H9 (cell line): ENCODE data around the gene PYGB. TPM values are rescaled to one million over a fixed set of nuclear protein-coding genes. Genes with fewer than 3 reads are reported as not detected.

Source experiments
- DNase-seq: peaks from one replicate; pipeline ENCODE4 v3.0.0-alpha.2; 2017
- H2AFZ ChIP-seq: one replicate; pipeline ENCODE4 v1.6.1; 2013; ENCODE audit warnings: mild to moderate bottlenecking, low read length, control low read depth, moderate library complexity
- H2AK5ac ChIP-seq: 2 replicates; pipeline ENCODE4 v1.6.1; 2013; ENCODE audit warnings: low read length, control low read depth, mixed read lengths; ENCODE audit not compliant: insufficient read length
- H2BK120ac ChIP-seq: one replicate; pipeline ENCODE4 v1.6.1; 2013; ENCODE audit warnings: low read depth, mild to moderate bottlenecking, low read length, control low read depth, inconsistent platforms; ENCODE audit not compliant: poor library complexity, severe bottlenecking
- H2BK12ac ChIP-seq: 2 replicates; pipeline ENCODE4 v1.6.1; 2013; ENCODE audit warnings: low read length, control low read depth, mixed read lengths, low read depth; ENCODE audit not compliant: insufficient read length
- H2BK15ac ChIP-seq: 2 replicates; pipeline ENCODE4 v1.6.1; 2013; ENCODE audit warnings: low read depth, low read length, control low read depth
- H2BK20ac ChIP-seq: one replicate; pipeline ENCODE4 v1.6.1; 2013; ENCODE audit warnings: low read depth, mild to moderate bottlenecking, low read length, control low read depth, inconsistent platforms; ENCODE audit not compliant: poor library complexity, severe bottlenecking
- H2BK5ac ChIP-seq: 2 replicates; pipeline ENCODE4 v1.6.1; 2013; ENCODE audit warnings: low read length, control low read depth, mixed read lengths; ENCODE audit not compliant: insufficient read length
- H3K14ac ChIP-seq: 2 replicates; pipeline ENCODE4 v1.6.1; 2013; ENCODE audit warnings: low read length, control low read depth; ENCODE audit not compliant: insufficient read depth
- H3K18ac ChIP-seq: 2 replicates; pipeline ENCODE4 v1.6.1; 2013; ENCODE audit warnings: low read depth, mild to moderate bottlenecking, mixed read lengths, low read length, control low read depth; ENCODE audit not compliant: insufficient read length
- H3K23ac ChIP-seq: 2 replicates; pipeline ENCODE4 v1.6.1; 2013; ENCODE audit warnings: low read length, control low read depth, mixed read lengths, low read depth; ENCODE audit not compliant: insufficient read length
- H3K23me2 ChIP-seq: 2 replicates; pipeline ENCODE4 v1.6.1; 2013; ENCODE audit warnings: low read depth, mild to moderate bottlenecking, mixed read lengths, low read length, control low read depth; ENCODE audit not compliant: insufficient read length, poor library complexity, severe bottlenecking
- H3K27ac ChIP-seq: 2 replicates; pipeline ENCODE4 v1.5.1; 2013; ENCODE audit warnings: low read length, control low read depth, mixed read lengths, low read depth; ENCODE audit not compliant: insufficient read length
- H3K27me3 ChIP-seq: 2 replicates; pipeline ENCODE4 v1.6.1; 2013; ENCODE audit warnings: low read length, control low read depth, inconsistent platforms; ENCODE audit not compliant: insufficient read depth
- H3K4ac ChIP-seq: 2 replicates; pipeline ENCODE4 v1.6.1; 2013; ENCODE audit warnings: low read depth, mild to moderate bottlenecking, control low read depth, inconsistent platforms, low read length, moderate library complexity
- H3K4me1 ChIP-seq: 2 replicates; pipeline ENCODE4 v1.6.1; 2013; ENCODE audit warnings: low read length, control low read depth, inconsistent platforms; ENCODE audit not compliant: insufficient read depth
- H3K4me2 ChIP-seq: 2 replicates; pipeline ENCODE4 v1.6.1; 2013; ENCODE audit warnings: low read length, control low read depth, mixed read lengths; ENCODE audit not compliant: insufficient read length, insufficient read depth
- H3K56ac ChIP-seq: 2 replicates; pipeline ENCODE4 v1.6.1; 2013; ENCODE audit warnings: low read depth, mild to moderate bottlenecking, mixed read lengths, low read length, control low read depth; ENCODE audit not compliant: insufficient read length
- H3K79me1 ChIP-seq: 2 replicates; pipeline ENCODE4 v1.6.1; 2013; ENCODE audit warnings: low read depth, mild to moderate bottlenecking, moderate library complexity, low read length, control low read depth, inconsistent platforms; ENCODE audit not compliant: insufficient read depth, poor library complexity, severe bottlenecking
- H3K79me2 ChIP-seq: 2 replicates; pipeline ENCODE4 v1.6.1; 2013; ENCODE audit warnings: low read length, control low read depth, inconsistent platforms; ENCODE audit not compliant: insufficient read depth
- H3K9ac ChIP-seq: 2 replicates; pipeline ENCODE4 v1.6.1; 2013; ENCODE audit warnings: low read length, control low read depth, mixed read lengths; ENCODE audit not compliant: insufficient read length; ENCODE audit errors: extremely low read depth
- H3K9me3 ChIP-seq: one replicate; pipeline ENCODE4 v1.6.1; 2013; ENCODE audit warnings: low read depth, low read length, inconsistent platforms; ENCODE audit not compliant: control insufficient read depth
- H3T11ph ChIP-seq: one replicate; pipeline ENCODE4 v1.6.1; 2013; ENCODE audit warnings: mild to moderate bottlenecking, low read length, control low read depth, inconsistent platforms
- H4K20me1 ChIP-seq: one replicate; pipeline ENCODE4 v1.6.1; 2013; ENCODE audit not compliant: control insufficient read depth, insufficient read length, insufficient read depth
- H4K5ac ChIP-seq: 2 replicates; pipeline ENCODE4 v1.6.1; 2013; ENCODE audit warnings: low read depth, mild to moderate bottlenecking, mixed read lengths, low read length, control low read depth; ENCODE audit not compliant: insufficient read length
- H4K8ac ChIP-seq: replicated peaks from 2 replicates; pipeline ENCODE4 v1.6.1; 2013; ENCODE audit warnings: low read length, control low read depth, mixed read lengths, low read depth; ENCODE audit not compliant: insufficient read length
- H4K91ac ChIP-seq: 2 replicates; pipeline ENCODE4 v1.6.1; 2013; ENCODE audit warnings: low read depth, mild to moderate bottlenecking, moderate library complexity, mixed read lengths, low read length, control low read depth; ENCODE audit not compliant: insufficient read length
- H3K27ac Mint-ChIP-seq, 3 experiments: 2 replicates in 2 of 3; 3 replicates in 1 of 3; pipeline ENCODE4 v1.8.0; 2020 to 2021; ENCODE audit warnings: mixed read lengths in 3 of 3, mild to moderate bottlenecking in 1 of 3, moderate library complexity in 1 of 3
- H3K27me3 Mint-ChIP-seq: 2 replicates; pipeline ENCODE4 v1.8.0; 2021; ENCODE audit warnings: low read depth, mild to moderate bottlenecking, moderate library complexity, mixed read lengths
- H3K36me3 Mint-ChIP-seq, 3 experiments: 2 replicates in 2 of 3; 3 replicates in 1 of 3; pipeline ENCODE4 v1.8.0; 2020 to 2021; ENCODE audit warnings: low read depth in 3 of 3, mixed read lengths in 3 of 3; ENCODE audit not compliant: insufficient read depth in 1 of 3
- H3K4me1 Mint-ChIP-seq, 2 experiments: 2 replicates each; pipeline ENCODE4 v1.8.0; 2020; ENCODE audit warnings: mixed read lengths in 2 of 2
- H3K4me3 Mint-ChIP-seq, 2 experiments: 2 replicates in 1 of 2; 3 replicates in 1 of 2; pipeline ENCODE4 v1.8.0; 2020 to 2021; ENCODE audit warnings: mild to moderate bottlenecking in 2 of 2, mixed read lengths in 2 of 2, moderate library complexity in 1 of 2
- H3K9me3 Mint-ChIP-seq, 2 experiments: 2 replicates in 1 of 2; 3 replicates in 1 of 2; pipeline ENCODE4 v1.8.0; 2020; ENCODE audit warnings: mild to moderate bottlenecking in 2 of 2, mixed read lengths in 2 of 2, moderate library complexity in 1 of 2
- CTCF ChIP-seq: fragments of 200-600 bp; sonication (generic); conservative IDR thresholded peaks from 3 replicates; pipeline ENCODE4 v1.8.0; 2021; ENCODE audit warnings: antibody characterized with exemption, mild to moderate bottlenecking
- WGBS: extraction: QIAGEN DNeasy Blood & Tissue Kit; methylation state at CpG from one replicate; pipeline ENCODE4 v1.1.7; 2013; ENCODE audit warnings: missing lambda C conversion rate, low lambda C conversion rate, mixed read lengths; ENCODE audit not compliant: insufficient read length; ENCODE audit errors: extremely low coverage; 5-methylcytosine and 5-hydroxymethylcytosine counted together
- total RNA-seq: library from RNA; stranded (reverse); gene quantifications from 2 replicates; pipeline ENCODE4 v1.2.1, GENCODE V29; 2021

The PYGB gene
- total RNA-seq, 1 experiment from 2014 or later: 46.9 TPM

GRCh38 chr20:25318471-25319240 is 70.8 kb downstream of the PYGB start:
- no peak overlapping the region for H3K9ac ChIP-seq
- no peak overlapping the region for H2AK5ac ChIP-seq
- H3K56ac ChIP-seq: no peak overlapping the region
- no peak overlapping the region for H4K5ac ChIP-seq
- H2BK20ac ChIP-seq: no peak overlapping the region
- no peak overlapping the region for H4K8ac ChIP-seq
- H3K27me3 ChIP-seq: no peaks in the 10 kb centered on the region
- Mint-ChIP-seq H3K27ac (no peak overlapping the region; a peak in 2 of 7 replicates), H3K4me1 (peaks cover 2 to 4% of the 10 kb centered on the region in 2 experiments), H3K36me3 (peaks cover 20 to 52% (median 26%) of the 10 kb centered on the region in 3 experiments; a peak in 6 of 7 replicates), H3K27me3 (peaks cover 2% of the 10 kb centered on the region; the same call in 1 of the 2 replicates), H3K4me3 (no peak overlapping the region), H3K9me3 (no peaks in the 10 kb centered on the region)
- no peak overlapping the region for H3T11ph ChIP-seq
- H3K18ac ChIP-seq: no peak overlapping the region
- no peaks in the 10 kb centered on the region for H3K9me3 ChIP-seq
- H3K4me1 ChIP-seq: no peaks in the 10 kb centered on the region
- no peak for TF ChIP-seq CTCF
- no peak overlapping the region for H3K14ac ChIP-seq
- H2AFZ ChIP-seq: no peak overlapping the region
- no peaks in the 10 kb centered on the region for H3K79me2 ChIP-seq
- no peak overlapping the region for H3K4ac ChIP-seq
- no peak overlapping the region for H3K4me2 ChIP-seq
- no peak overlapping the region for H4K91ac ChIP-seq
- H3K79me1 ChIP-seq: peaks cover 4% of the 10 kb centered on the region
- no peaks in the 10 kb centered on the region for H3K23me2 ChIP-seq
- no peak overlapping the region for H3K27ac ChIP-seq
- no peak overlapping the region for H3K23ac ChIP-seq
- no peaks in the 10 kb centered on the region for H4K20me1 ChIP-seq
- no peak overlapping the region for H2BK120ac ChIP-seq
- no CpG with 5 or more reads among the region's 16 CpGs for WGBS
- DNase-seq: no peak
- H2BK15ac ChIP-seq: no peak overlapping the region
- no peak overlapping the region for H2BK12ac ChIP-seq
- no peak overlapping the region for H2BK5ac ChIP-seq
